HepG2 (cell line): Measurements from ENCODE around the gene PNP. TPM values are rescaled to one million over a fixed set of nuclear protein-coding genes. Genes with fewer than 3 reads are reported as not detected.
A peak's percentile ranks its signal among the peaks of the same experiment; 100 is the strongest.

Experiments used
- FOSL1 ChIP-seq: sonication (generic); formaldehyde crosslinking; IDR thresholded peaks from 2 replicates; pipeline ENCODE4 v1.9.0; 2021; ENCODE audit warnings: missing genetic modification reagents, borderline replicate concordance
- FOSL2 ChIP-seq: sonication (generic); formaldehyde crosslinking; IDR thresholded peaks from 2 replicates; pipeline ENCODE4 v1.4.0; 2020; ENCODE audit warnings: missing genetic modification reagents
- GPN1 ChIP-seq: sonication (generic); formaldehyde crosslinking; IDR thresholded peaks from 2 replicates; pipeline ENCODE4 v1.5.1; 2020; ENCODE audit warnings: missing genetic modification reagents, borderline replicate concordance
- HES4 ChIP-seq: sonication (generic); formaldehyde crosslinking; IDR thresholded peaks from 2 replicates; pipeline ENCODE4 v1.9.0; 2021; ENCODE audit warnings: mild to moderate bottlenecking, missing genetic modification reagents, borderline replicate concordance
- KMT2A ChIP-seq: sonication (generic); formaldehyde crosslinking; IDR thresholded peaks from 2 replicates; pipeline ENCODE4 v1.4.0; 2020; ENCODE audit warnings: missing genetic modification reagents
- MED13 ChIP-seq: sonication (generic); formaldehyde crosslinking; IDR thresholded peaks from 2 replicates; pipeline ENCODE4 v1.5.0; 2020; ENCODE audit warnings: missing genetic modification reagents
- SP5 ChIP-seq: IDR thresholded peaks from 2 replicates; pipeline ENCODE4 v1.6.1; 2016; ENCODE audit warnings: low read depth, borderline replicate concordance
- TBX2 ChIP-seq: sonication (generic); formaldehyde crosslinking; IDR thresholded peaks from 2 replicates; pipeline ENCODE4 v1.5.0; 2020; ENCODE audit warnings: missing genetic modification reagents, mild to moderate bottlenecking, borderline replicate concordance
- ZBTB20 ChIP-seq: sonication (generic); formaldehyde crosslinking; IDR thresholded peaks from 2 replicates; pipeline ENCODE4 v1.8.1; 2023; ENCODE audit warnings: missing genetic modification reagents, low read depth, mild to moderate bottlenecking, borderline replicate concordance
- ZMYM3 ChIP-seq: sonication (generic); formaldehyde crosslinking; IDR thresholded peaks from 2 replicates; pipeline ENCODE4 v1.5.1; 2020; ENCODE audit warnings: mild to moderate bottlenecking, missing genetic modification reagents
- ZNF451 ChIP-seq: sonication (generic); formaldehyde crosslinking; IDR thresholded peaks from 2 replicates; pipeline ENCODE4 v1.5.0; 2020; ENCODE audit warnings: mild to moderate bottlenecking, missing genetic modification reagents
- ZNF670 ChIP-seq: sonication (generic); formaldehyde crosslinking; IDR thresholded peaks from 2 replicates; pipeline ENCODE4 v1.8.0; 2022; ENCODE audit warnings: mild to moderate bottlenecking, missing genetic modification reagents, borderline replicate concordance
- polyA plus RNA-seq, 8 experiments: library from polyadenylated mRNA; depleted of rRNA in 3 of 8; stranded (reverse) in 7 of 8; unstranded in 1 of 8; fragments of >200 nt; fragmentation: Illumina TruSeq in 4 of 8; extraction: Trizol in 4 of 8; gene quantifications; 2 replicates each; pipeline versions ENCODE4 v1.2.1 to v1.2.3, GENCODE V29; 2011 to 2016; ENCODE audit warnings: low read depth in 4 of 8, missing spikeins in 1 of 8, mixed read lengths in 1 of 8; ENCODE audit not compliant: insufficient read depth in 1 of 8
- total RNA-seq, 5 experiments: library from RNA; depleted of rRNA; stranded (reverse); fragments of >200 nt; fragmentation: Illumina TruSeq; extraction: Trizol; gene quantifications; 2 replicates each; pipeline ENCODE4 v1.2.3, GENCODE V29; 2016; ENCODE audit warnings: low read depth in 1 of 5
- TF ChIP-seq, protein P1 (sequence below): fragments of 450-650 bp; IDR thresholded peaks from 2 replicates; pipeline ENCODE4 v1.6.1; 2017
- TF ChIP-seq, protein P2 (sequence below): sonication (generic); formaldehyde crosslinking; IDR thresholded peaks from 2 replicates; pipeline ENCODE4 v1.4.0; 2020; ENCODE audit warnings: missing genetic modification reagents, borderline replicate concordance
- TF ChIP-seq, protein P3 (sequence below), 2 experiments: sonication (generic) in 1 of 2; formaldehyde crosslinking in 1 of 2; IDR thresholded peaks; 2 replicates each; pipeline versions ENCODE4 v1.5.1 to v1.6.1; 2011 to 2020; ENCODE audit warnings: borderline replicate concordance in 1 of 2, low read depth in 1 of 2, low read length in 1 of 2, mild to moderate bottlenecking in 1 of 2, missing genetic modification reagents in 1 of 2, moderate library complexity in 1 of 2

The PNP gene
- total and polyA plus RNA-seq, 2 of the 13 experiments (the other 11 are each of a cell fraction or from before 2014, with no cell fraction given), result 45.4 to 74.8 TPM

DNA sequence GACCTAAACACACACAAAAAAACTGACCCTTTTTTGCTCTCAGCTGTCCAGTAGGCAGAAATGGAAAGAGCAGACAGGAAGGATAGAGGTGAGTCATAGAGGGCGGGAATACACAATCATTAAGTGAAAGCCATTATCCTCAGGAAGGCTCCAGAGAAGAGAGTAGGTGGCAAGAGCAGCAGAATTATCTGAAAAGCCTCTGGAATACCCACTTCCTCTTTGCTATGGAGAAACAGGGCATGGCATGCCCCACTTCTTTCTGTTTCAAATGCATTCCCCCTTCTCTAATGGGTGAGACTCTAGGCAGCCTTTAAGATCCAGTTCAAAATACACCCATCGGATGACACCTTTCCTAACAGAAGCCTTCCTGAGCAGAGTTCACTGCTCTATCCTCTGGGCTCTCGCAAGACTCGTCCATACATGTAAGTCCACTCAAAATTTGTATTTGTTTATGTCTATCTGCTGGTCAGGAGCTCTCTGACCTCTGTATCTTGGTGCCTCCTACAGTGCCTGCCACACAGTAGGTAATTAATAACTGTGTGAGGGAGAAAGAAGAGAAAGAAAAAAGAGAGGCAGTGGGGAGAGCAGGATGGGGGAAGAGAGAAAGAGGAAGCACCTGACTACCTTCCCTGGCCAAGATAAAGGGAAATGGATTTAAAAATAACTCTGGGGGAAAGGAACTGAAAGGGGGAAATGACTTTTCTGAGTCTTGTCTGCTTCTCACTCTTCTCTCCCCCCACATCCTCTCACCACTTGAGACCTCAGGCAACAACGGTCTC, 41.8 kb upstream of the PNP start (continued):
- TF ChIP-seq TBX2 (peak; percentile 16; the same call in 1 of the 2 replicates), ZNF451 (CRISPR knock-in tag) (no peak), ZMYM3 (CRISPR knock-in tag) (peak; percentile 90), KMT2A (CRISPR knock-in tag) (no peak), ZBTB20 (0 out of 2 replicates have a peak, but pooled peaks have one; percentile 31), SP5 (CRISPR knock-in tag) (peak; percentile 65; the same call in 1 of the 2 replicates), HES4 (CRISPR knock-in tag) (no peak), MED13 (CRISPR knock-in tag) (no peak), FOSL1 (CRISPR knock-in tag) (peak; percentile 66; the same call in 1 of the 2 replicates), GPN1 (CRISPR knock-in tag) (no peak), FOSL2 (peak; percentile 90), ZNF670 (CRISPR knock-in tag) (no peak)
- TF ChIP-seq, protein P1, sequence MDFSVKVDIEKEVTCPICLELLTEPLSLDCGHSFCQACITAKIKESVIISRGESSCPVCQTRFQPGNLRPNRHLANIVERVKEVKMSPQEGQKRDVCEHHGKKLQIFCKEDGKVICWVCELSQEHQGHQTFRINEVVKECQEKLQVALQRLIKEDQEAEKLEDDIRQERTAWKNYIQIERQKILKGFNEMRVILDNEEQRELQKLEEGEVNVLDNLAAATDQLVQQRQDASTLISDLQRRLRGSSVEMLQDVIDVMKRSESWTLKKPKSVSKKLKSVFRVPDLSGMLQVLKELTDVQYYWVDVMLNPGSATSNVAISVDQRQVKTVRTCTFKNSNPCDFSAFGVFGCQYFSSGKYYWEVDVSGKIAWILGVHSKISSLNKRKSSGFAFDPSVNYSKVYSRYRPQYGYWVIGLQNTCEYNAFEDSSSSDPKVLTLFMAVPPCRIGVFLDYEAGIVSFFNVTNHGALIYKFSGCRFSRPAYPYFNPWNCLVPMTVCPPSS, result no peak
- TF ChIP-seq, protein P2, sequence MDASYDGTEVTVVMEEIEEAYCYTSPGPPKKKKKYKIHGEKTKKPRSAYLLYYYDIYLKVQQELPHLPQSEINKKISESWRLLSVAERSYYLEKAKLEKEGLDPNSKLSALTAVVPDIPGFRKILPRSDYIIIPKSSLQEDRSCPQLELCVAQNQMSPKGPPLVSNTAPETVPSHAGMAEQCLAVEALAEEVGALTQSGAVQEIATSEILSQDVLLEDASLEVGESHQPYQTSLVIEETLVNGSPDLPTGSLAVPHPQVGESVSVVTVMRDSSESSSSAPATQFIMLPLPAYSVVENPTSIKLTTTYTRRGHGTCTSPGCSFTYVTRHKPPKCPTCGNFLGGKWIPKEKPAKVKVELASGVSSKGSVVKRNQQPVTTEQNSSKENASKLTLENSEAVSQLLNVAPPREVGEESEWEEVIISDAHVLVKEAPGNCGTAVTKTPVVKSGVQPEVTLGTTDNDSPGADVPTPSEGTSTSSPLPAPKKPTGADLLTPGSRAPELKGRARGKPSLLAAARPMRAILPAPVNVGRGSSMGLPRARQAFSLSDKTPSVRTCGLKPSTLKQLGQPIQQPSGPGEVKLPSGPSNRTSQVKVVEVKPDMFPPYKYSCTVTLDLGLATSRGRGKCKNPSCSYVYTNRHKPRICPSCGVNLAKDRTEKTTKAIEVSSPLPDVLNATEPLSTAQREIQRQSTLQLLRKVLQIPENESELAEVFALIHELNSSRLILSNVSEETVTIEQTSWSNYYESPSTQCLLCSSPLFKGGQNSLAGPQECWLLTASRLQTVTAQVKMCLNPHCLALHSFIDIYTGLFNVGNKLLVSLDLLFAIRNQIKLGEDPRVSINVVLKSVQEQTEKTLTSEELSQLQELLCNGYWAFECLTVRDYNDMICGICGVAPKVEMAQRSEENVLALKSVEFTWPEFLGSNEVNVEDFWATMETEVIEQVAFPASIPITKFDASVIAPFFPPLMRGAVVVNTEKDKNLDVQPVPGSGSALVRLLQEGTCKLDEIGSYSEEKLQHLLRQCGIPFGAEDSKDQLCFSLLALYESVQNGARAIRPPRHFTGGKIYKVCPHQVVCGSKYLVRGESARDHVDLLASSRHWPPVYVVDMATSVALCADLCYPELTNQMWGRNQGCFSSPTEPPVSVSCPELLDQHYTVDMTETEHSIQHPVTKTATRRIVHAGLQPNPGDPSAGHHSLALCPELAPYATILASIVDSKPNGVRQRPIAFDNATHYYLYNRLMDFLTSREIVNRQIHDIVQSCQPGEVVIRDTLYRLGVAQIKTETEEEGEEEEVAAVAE (CRISPR knock-in tag), result peak; percentile 29; the same call in 1 of the 2 replicates
- TF ChIP-seq, protein P3, sequence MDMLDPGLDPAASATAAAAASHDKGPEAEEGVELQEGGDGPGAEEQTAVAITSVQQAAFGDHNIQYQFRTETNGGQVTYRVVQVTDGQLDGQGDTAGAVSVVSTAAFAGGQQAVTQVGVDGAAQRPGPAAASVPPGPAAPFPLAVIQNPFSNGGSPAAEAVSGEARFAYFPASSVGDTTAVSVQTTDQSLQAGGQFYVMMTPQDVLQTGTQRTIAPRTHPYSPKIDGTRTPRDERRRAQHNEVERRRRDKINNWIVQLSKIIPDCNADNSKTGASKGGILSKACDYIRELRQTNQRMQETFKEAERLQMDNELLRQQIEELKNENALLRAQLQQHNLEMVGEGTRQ (IDR thresholded peaks at IDR 0.05; ENCODE audit: low read depth, low read length), result no peak
- TF ChIP-seq, protein P3 (CRISPR knock-in tag; IDR thresholded peaks at IDR 0.05; ENCODE audit: borderline replicate concordance), result no peak
